Esophagus squamous epithelium (tissue), 4 donors: Measurements from ENCODE around the gene HAO1.

Experiments used
- POLR2A ChIP-seq, 4 donors: fragments of 450-650 bp; IDR thresholded peaks; one replicate each; pipeline ENCODE4 v1.6.1; 2017; ENCODE audit warnings: antibody characterized with exemption in 4 of 4, mild to moderate bottlenecking in 4 of 4, moderate library complexity in 3 of 4
- TF ChIP-seq, protein P1 (sequence below), 6 experiments: fragments of 450-650 bp in 4 of 6; fragments of 200-600 bp in 2 of 6; sonication (generic) in 2 of 6; IDR thresholded peaks; one replicate each; pipeline ENCODE4 v1.5.1; 2016 to 2019; ENCODE audit warnings: antibody characterized with exemption in 6 of 6, mild to moderate bottlenecking in 4 of 6, moderate library complexity in 4 of 6

DNA sequence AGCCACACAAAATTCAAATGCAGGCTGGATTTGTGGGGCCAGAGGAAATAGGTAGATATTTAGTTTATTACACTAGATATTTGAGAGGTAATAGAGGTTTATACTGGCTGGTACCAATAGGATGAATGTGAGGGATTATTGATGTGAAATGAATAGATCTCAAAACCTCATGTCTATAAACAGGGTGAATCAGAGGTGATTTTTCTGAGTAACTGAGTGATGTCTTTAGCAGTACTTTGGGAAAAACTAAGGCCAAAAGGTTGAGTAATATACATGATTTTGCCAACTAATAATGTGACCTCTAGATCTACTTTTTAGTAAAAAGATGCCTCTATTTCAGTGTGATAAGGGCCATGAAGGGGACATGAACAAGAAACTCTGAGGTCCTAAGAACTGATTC is 86.8 kb downstream of the HAO1 start:
- no peak for TF ChIP-seq POLR2A (IDR thresholded peaks at IDR 0.05)
- TF ChIP-seq, protein P1, sequence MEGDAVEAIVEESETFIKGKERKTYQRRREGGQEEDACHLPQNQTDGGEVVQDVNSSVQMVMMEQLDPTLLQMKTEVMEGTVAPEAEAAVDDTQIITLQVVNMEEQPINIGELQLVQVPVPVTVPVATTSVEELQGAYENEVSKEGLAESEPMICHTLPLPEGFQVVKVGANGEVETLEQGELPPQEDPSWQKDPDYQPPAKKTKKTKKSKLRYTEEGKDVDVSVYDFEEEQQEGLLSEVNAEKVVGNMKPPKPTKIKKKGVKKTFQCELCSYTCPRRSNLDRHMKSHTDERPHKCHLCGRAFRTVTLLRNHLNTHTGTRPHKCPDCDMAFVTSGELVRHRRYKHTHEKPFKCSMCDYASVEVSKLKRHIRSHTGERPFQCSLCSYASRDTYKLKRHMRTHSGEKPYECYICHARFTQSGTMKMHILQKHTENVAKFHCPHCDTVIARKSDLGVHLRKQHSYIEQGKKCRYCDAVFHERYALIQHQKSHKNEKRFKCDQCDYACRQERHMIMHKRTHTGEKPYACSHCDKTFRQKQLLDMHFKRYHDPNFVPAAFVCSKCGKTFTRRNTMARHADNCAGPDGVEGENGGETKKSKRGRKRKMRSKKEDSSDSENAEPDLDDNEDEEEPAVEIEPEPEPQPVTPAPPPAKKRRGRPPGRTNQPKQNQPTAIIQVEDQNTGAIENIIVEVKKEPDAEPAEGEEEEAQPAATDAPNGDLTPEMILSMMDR (IDR thresholded peaks at IDR 0.05): no peak
